Stomach smooth muscle (tissue), 2 donors: ENCODE data around the gene LMF1.
"Not testable (repeated sequence)": the region's sequence is repeated elsewhere in the genome, so short reads cannot be mapped to it uniquely, and the experiment has no call there.

ENCODE experiments used
- H3K27ac ChIP-seq: one replicate; pipeline ENCODE4 v1.7.0; 2013; ENCODE audit warnings: mild to moderate bottlenecking, low read length, inconsistent platforms
- H3K27me3 ChIP-seq, 2 donors: one replicate each; pipeline ENCODE4 v1.7.0; 2013; ENCODE audit warnings: low read length in 2 of 2; ENCODE audit not compliant: insufficient read depth in 2 of 2, control insufficient read depth in 1 of 2
- H3K36me3 ChIP-seq, 2 donors: one replicate each; pipeline ENCODE4 v1.7.0; 2013; ENCODE audit warnings: low read length in 2 of 2; ENCODE audit not compliant: control insufficient read depth in 2 of 2, insufficient read depth in 2 of 2
- H3K4me1 ChIP-seq: one replicate; pipeline ENCODE4 v1.7.0; 2013; ENCODE audit warnings: low read length; ENCODE audit not compliant: control insufficient read depth, insufficient read depth
- H3K4me3 ChIP-seq, 2 donors: one replicate each; pipeline ENCODE4 v1.7.0; 2013; ENCODE audit warnings: low read length in 2 of 2
- H3K9ac ChIP-seq, 2 donors: one replicate each; pipeline ENCODE4 v1.7.0; 2013; ENCODE audit warnings: low read length in 2 of 2, mild to moderate bottlenecking in 1 of 2
- H3K9me3 ChIP-seq, 2 donors: one replicate each; pipeline ENCODE4 v1.7.0; 2013; ENCODE audit warnings: low read length in 2 of 2; ENCODE audit not compliant: control insufficient read depth in 2 of 2
- donor health status: healthy.
- donor health status: Pancreatic carcinoma.

Gene LMF1

DNA sequence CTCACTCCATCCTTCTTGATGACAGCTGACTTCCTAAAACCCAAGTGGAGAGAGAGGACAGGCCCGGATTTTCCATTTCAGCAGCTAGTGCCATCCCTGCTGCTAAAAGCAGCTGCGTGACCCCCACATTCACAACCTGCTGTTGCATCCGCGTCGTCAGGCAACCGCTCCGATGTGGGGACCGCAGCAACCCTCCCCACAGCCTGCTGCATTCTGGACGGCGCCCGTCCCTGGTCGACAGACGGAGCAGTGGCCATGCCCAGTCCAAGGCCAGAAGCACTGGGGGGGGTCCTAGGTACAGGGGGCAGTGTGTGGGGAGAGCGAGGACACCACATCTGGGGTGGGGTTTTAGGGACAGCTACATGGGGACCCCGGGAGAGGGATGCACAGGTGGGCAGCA, 82.3 kb downstream of the LMF1 start:
- peaks cover 16 to 19% of the 10 kb centered on the region in 2 donors for H3K36me3 ChIP-seq
- H3K27me3 ChIP-seq, H3K4me1 ChIP-seq, H3K9ac ChIP-seq, H3K4me3 ChIP-seq, H3K27ac ChIP-seq: not testable (repeated sequence)
- peaks cover 12 to 15% of the 10 kb centered on the region in 2 donors for H3K9me3 ChIP-seq

DNA sequence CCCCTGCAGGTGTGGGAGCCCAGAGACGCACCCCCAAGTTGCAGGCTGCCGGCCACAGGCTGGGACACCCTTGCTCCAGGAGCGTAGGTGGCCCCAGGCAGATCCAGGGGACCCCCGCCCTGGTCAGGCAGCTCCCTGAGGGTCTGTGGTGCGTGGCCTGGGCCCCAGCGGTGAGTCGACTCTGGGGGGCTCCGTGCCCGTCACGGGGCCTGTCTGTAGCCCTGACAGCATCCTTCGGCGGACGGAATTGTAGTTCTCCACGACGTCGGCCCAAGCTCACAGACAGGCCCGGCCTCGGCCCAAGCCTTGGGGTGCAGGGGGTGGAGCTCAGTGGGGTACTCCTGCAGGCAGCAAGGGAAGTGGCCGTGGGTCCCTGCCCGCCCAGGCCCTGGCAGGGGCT, 82.9 kb downstream of the LMF1 start:
- Histone ChIP-seq H3K9me3 (peaks cover 12 to 15% of the 10 kb centered on the region in 2 donors), H3K4me3 (no peak overlapping the region), H3K9ac (no peak overlapping the region), H3K27me3 (no peaks in the 10 kb centered on the region), H3K27ac (no peak overlapping the region), H3K4me1 (peaks cover 3% of the 10 kb centered on the region), H3K36me3 (peaks cover 16 to 19% of the 10 kb centered on the region in 2 donors)

DNA sequence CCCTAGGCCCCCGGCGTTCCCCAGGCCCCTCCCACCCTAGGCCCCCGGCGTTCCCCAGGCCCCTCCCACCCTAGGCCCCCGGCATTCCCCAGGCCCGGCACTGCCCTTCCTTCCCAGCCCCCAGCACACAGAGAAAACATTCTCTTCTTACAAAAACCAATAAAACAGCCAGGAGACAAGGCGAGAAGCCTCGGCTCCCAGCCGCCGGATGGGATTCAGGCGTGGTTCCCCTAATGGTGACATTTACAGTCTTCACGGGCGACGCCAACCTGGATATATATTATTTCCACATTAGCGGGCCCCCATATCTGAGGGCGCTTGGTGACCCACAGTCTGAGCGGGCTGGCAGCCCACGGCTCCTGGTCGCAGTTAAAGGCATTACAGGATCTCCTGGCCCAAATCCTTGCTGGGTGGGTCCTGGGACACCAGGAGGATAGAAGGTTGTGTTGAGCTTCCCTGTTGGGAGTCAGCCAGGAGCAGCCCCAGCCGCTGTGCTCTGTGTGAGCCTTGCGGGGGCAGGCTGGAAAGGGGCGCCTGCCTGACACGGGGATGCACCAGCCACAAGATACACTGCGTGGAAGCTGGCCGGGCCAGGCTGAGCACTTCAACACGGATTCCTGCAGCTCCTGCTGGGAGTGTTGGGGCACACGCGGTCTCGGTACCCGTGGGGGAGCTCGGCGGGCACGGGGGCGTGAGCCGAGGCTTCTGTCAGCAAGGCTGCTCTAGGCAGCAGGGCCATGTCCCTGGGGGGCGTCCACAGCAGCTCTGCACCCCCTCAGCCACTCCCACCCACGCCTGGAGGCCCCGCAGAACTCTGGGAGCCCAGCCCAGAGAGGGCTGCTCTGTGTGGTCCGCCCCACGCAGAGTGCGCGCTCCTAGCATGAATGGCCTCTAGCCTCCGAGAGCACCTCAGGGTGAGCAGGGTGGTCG, 83.7 kb downstream of the LMF1 start:
- peaks cover 3% of the 10 kb centered on the region for H3K4me1 ChIP-seq
- no peaks in the 10 kb centered on the region for H3K27me3 ChIP-seq
- H3K9ac ChIP-seq = no peak overlapping the region
- H3K9me3 ChIP-seq = peaks cover 12 to 15% of the 10 kb centered on the region in 2 donors
- H3K4me3 ChIP-seq = no peak overlapping the region
- peaks cover 15 to 18% of the 10 kb centered on the region in 2 donors for H3K36me3 ChIP-seq
- no peak overlapping the region for H3K27ac ChIP-seq

DNA sequence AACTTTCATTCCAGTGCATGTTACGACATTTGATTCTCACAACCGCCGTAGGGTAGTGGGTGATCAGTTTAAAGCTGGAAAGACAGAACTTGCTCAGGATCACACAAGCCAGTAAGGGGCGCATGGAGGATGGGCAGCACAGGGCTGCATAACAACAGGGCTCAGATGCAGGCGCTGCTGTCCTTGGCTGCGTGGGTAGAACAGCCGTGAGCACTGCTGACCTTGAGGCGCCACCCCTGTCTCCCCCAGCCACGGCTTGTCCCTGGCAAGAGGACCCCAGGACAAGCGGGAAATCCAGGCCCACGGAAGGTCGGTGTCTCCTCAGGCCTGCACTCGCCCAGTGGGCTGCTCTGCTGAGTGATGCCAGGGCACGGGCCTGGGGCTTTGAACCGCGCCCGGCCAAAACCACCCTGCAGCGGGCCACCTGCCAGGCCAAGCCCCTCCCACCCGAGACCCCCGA, 84.7 kb downstream of the LMF1 start:
- peaks cover 12 to 15% of the 10 kb centered on the region in 2 donors for H3K9me3 ChIP-seq
- no peak overlapping the region for H3K9ac ChIP-seq
- peaks cover 10 to 11% of the 10 kb centered on the region in 2 donors for H3K36me3 ChIP-seq
- no peak overlapping the region for H3K27ac ChIP-seq
- H3K4me1 ChIP-seq = peaks cover 3% of the 10 kb centered on the region
- H3K27me3 ChIP-seq = no peaks in the 10 kb centered on the region
- no peak overlapping the region for H3K4me3 ChIP-seq

DNA sequence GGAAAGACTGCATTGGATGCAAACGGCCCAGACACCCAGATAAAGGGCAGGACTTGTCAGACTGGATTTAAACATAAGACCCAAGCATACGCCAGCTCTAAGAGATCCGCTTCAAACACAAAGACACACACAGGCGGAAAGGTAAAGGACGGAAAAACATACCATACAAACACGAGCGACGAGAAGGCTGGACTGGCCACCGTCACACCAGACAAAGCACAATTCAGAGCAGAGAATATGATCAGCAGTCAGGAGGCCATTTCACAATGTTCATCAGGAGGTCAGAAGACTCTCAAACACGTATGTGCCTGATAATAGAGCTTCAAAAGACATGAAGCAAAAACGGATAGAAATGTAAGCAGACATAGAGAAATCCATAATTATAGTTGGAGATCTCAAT, 85.4 kb downstream of the LMF1 start:
- peaks cover 12 to 15% of the 10 kb centered on the region in 2 donors for H3K9me3 ChIP-seq
- no peak overlapping the region for H3K9ac ChIP-seq
- H3K27ac ChIP-seq = no peak overlapping the region
- no peaks in the 10 kb centered on the region for H3K27me3 ChIP-seq
- H3K4me3 ChIP-seq = no peak overlapping the region
- H3K4me1 ChIP-seq = peaks cover 3% of the 10 kb centered on the region
- peaks cover 10 to 11% of the 10 kb centered on the region in 2 donors for H3K36me3 ChIP-seq

DNA sequence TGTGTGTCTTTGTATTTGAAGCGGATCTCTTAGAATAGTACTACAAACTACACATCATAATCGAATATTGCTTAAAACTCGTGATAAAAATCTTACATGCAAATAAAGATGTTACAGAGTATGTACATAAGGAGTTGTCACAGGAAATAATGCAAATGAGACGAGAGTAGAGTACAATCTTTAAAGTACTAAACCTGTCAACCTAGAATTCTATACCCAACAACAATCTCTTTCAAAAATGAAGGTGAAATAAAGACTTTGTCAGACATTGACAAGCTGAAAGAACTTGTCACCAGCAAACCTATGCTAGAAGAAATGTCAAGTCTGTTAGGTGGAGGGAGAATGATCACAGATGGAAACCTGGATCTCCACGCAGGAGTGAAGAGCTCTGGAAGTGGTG, 86.6 kb downstream of the LMF1 start:
- Histone ChIP-seq H3K27ac (no peak overlapping the region), H3K9ac (no peak overlapping the region), H3K4me3 (no peak overlapping the region), H3K4me1 (peaks cover 3% of the 10 kb centered on the region), H3K27me3 (no peaks in the 10 kb centered on the region), H3K36me3 (peaks cover 10 to 11% of the 10 kb centered on the region in 2 donors), H3K9me3 (peaks cover 12 to 15% of the 10 kb centered on the region in 2 donors)

DNA sequence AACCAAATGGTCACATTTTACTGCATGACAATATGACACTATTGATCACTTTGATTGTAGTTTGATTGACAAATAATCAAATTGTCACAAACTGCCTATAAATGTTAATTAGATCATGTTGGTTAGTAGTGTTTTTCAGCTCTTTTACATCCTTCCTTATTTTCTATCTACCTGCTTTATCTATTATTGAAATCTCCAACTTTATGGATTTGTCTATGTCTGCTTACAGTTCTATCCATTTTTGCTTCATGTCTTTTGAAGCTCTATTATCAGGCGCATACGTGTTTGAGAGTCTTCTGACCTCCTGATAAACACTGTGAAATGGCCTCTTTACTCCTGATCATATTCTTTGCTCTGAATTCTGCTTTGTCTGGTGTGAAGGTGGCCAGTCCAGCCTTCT, 87.0 kb downstream of the LMF1 start:
- peaks cover 3% of the 10 kb centered on the region for H3K4me1 ChIP-seq
- H3K9ac ChIP-seq = no peak overlapping the region
- no peak overlapping the region for H3K4me3 ChIP-seq
- H3K9me3 ChIP-seq = peaks cover 12 to 15% of the 10 kb centered on the region in 2 donors
- H3K27me3 ChIP-seq = no peaks in the 10 kb centered on the region
- H3K36me3 ChIP-seq = peaks cover 8 to 11% of the 10 kb centered on the region in 2 donors
- H3K27ac ChIP-seq = no peak overlapping the region

DNA sequence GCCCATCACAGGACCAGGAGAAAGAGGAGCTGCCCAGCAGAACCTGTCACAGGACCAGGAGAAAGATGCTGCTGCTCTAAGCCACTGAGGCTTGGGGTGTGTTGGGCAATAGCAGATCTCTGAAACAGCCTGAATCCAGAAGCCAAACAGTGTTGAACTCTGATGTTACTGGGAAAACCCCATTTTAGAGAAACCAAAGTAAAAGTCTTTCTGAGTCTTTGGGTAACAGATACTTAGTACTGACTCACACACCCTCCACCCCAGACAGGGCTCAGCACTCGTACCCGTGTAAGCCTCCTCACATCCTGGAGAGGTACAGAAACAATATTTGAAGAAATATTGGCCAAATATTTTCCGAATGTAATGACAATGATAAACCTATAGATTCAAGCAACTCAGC, 87.4 kb downstream of the LMF1 start:
- Histone ChIP-seq H3K27ac (no peak overlapping the region), H3K9ac (no peak overlapping the region), H3K4me3 (no peak overlapping the region), H3K4me1 (peaks cover 3% of the 10 kb centered on the region), H3K36me3 (peaks cover 8 to 11% of the 10 kb centered on the region in 2 donors), H3K27me3 (no peaks in the 10 kb centered on the region), H3K9me3 (peaks cover 12 to 15% of the 10 kb centered on the region in 2 donors)

DNA sequence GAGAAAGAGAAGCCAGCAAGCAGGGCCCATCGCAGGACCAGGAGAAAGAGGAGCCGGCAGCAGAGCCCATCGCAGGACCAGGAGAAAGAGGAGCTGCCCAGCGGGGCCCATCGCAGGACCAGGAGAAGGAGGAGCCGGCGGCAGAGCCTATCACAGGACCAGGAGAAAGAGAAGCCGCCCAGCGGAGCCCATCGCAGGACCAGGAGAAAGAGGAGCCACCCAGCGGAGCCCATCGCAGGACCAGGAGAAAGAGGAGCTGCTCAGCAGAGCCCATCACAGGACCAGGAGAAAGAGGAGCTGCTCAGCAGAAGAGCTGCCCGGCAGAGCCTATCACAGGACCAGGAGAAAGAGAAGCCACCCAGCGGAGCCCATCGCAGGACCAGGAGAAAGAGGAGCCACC, 88.1 kb downstream of the LMF1 start:
- not testable (repeated sequence) for H3K4me3 ChIP-seq

DNA sequence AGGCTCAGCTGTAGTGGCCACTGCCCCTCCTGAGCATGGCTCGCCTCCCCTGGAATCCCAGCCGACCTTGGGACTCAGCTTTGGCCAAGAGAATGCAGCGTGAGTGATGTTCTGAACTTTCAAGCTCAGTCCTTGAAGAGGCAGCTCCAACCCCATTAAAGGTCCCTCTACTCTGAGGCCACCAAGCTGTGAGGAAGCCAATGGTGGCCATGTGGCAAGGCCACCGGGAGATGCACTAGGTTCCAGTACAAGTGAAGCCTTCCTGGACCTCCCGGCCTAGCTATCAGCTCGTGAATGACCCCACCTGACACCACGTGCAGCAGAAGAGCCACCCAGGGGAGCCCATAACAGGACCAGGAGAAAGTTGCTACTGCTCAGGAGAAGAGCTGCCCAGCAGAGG, 88.5 kb downstream of the LMF1 start:
- Histone ChIP-seq H3K9ac (no peak overlapping the region), H3K27ac (no peak overlapping the region), H3K4me3 (no peak overlapping the region), H3K9me3 (peaks cover 12 to 15% of the 10 kb centered on the region in 2 donors), H3K4me1 (peaks cover 3% of the 10 kb centered on the region), H3K27me3 (no peaks in the 10 kb centered on the region), H3K36me3 (peaks cover 9 to 11% of the 10 kb centered on the region in 2 donors)

More for the DNA sequence above, 88.1 kb downstream of the LMF1 start:
- H3K9ac ChIP-seq, H3K27ac ChIP-seq, H3K27me3 ChIP-seq, H3K4me1 ChIP-seq: not testable (repeated sequence)
- Histone ChIP-seq H3K9me3 (peaks cover 12 to 15% of the 10 kb centered on the region in 2 donors), H3K36me3 (peaks cover 8 to 11% of the 10 kb centered on the region in 2 donors)
